ENCODE measurements around the gene TRMT10B. TPM values are rescaled to one million over a fixed set of nuclear protein-coding genes. Genes with fewer than 3 reads are reported as not detected.

The TRMT10B gene
- total and polyA plus RNA-seq, 7 donors, result 1.3 to 7.2 (median 2.9) TPM

DNA sequence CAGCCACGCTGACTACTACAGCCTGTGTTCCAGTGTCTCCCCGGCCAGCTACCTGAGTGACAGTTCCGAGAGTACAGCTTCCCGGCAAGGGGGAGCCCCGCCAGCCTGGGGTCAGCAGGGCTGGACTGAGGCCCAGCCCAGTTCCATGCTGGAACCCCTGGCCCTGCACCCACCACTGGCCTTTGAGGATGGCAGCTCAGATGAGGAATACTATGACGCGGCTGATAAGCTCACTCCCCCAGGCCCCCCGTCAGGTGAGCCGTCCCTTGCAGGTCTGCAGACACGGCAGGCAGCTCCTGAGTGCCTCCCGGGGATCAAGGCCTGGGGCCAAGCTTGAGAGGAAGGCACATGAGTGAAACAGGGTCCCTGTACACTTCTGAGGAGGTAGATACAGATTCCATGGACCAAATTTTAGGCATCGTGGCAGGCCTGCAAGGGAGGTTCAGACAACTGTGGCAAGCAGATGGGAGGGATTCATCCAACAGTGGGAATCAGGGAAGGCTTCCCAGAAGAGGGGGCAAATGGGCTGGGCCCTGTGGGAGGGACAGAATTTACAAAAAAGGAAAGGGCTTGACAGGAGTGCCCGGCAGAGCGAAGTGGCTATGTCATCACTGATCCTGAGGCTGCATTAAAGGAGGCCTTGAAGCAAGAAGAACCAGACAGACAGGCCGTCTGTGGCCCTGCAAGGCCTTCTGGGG is 12.8 kb upstream of the TRMT10B start:
- Histone ChIP-seq H3K4me1 (no peaks in the 10 kb centered on the region), H3K9me3 (no peaks in the 10 kb centered on the region), H3K27me3 (ENCODE audit: insufficient read depth in 3 of 3, low read length in 2 of 3) (no peaks in the 10 kb centered on the region), H3K36me3 (ENCODE audit: insufficient read depth in 1 of 2, low read depth in 1 of 2) (peaks cover 0 to 40% of the 10 kb centered on the region in 2 donors), H3K27ac (no peak overlapping the region), H3K4me3 (no peak overlapping the region)
- TF ChIP-seq, protein P1, sequence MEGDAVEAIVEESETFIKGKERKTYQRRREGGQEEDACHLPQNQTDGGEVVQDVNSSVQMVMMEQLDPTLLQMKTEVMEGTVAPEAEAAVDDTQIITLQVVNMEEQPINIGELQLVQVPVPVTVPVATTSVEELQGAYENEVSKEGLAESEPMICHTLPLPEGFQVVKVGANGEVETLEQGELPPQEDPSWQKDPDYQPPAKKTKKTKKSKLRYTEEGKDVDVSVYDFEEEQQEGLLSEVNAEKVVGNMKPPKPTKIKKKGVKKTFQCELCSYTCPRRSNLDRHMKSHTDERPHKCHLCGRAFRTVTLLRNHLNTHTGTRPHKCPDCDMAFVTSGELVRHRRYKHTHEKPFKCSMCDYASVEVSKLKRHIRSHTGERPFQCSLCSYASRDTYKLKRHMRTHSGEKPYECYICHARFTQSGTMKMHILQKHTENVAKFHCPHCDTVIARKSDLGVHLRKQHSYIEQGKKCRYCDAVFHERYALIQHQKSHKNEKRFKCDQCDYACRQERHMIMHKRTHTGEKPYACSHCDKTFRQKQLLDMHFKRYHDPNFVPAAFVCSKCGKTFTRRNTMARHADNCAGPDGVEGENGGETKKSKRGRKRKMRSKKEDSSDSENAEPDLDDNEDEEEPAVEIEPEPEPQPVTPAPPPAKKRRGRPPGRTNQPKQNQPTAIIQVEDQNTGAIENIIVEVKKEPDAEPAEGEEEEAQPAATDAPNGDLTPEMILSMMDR (IDR thresholded peaks at IDR 0.05), result no peak
- intact Hi-C loops (cut with DNase I), result loop anchor here in 1 of 2 donors (10.0 kb wide), 2 partner anchors 624 to 654 kb away; partner anchors contain the start of gene ALDH1B1
- ATAC-seq (no peak), DNase-seq (no peak)
- WGBS, 3 donors, result 87 to 90% (median 90%) methylated on average over 15 of the region's 15 CpGs

DNA sequence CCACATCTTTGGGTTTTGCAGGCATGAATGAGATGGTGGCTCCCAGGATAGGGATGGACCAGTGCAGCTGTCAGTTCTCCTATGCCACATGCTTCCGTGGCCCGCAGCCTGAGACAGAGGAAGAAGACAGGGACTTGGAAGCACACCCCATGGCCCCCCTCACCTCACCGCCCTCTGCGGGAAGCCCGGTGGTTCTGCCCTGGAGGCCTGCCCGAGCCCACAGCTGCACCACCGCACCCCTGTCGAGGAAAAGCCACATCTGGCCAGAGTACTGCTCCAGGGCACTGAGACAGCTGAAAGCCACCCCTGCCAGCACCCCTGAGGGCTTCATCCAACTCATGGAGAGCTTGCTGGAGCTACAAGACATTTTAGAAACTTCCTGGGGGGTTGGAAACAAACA is 7.6 kb upstream of the TRMT10B start:
- Histone ChIP-seq H3K9me3 (no peaks in the 10 kb centered on the region), H3K4me3 (no peak overlapping the region), H3K4me1 (no peaks in the 10 kb centered on the region), H3K36me3 (ENCODE audit: insufficient read depth in 1 of 2, low read depth in 1 of 2) (peaks cover 0 to 8% of the 10 kb centered on the region in 2 donors), H3K27me3 (ENCODE audit: insufficient read depth in 3 of 3, low read length in 2 of 3) (no peaks in the 10 kb centered on the region), H3K27ac (no peak overlapping the region)
- intact Hi-C loops (cut with DNase I), result loop anchor here (5.0 to 10.0 kb wide), 4 partner anchors 164 to 649 kb away; partner anchors contain the start of gene ALDH1B1 (in 1 of the 2)
- DNase-seq, result no peak
- TF ChIP-seq, protein P1 (IDR thresholded peaks at IDR 0.05), result no peak
- 35 to 46% (median 42%) methylated on average over 8 of the region's 8 CpGs for whole genome bisulfite sequencing, 3 donors
- peak in 3 of 4 donors; percentile 17 to 36 (median 23) for ATAC-seq

DNA sequence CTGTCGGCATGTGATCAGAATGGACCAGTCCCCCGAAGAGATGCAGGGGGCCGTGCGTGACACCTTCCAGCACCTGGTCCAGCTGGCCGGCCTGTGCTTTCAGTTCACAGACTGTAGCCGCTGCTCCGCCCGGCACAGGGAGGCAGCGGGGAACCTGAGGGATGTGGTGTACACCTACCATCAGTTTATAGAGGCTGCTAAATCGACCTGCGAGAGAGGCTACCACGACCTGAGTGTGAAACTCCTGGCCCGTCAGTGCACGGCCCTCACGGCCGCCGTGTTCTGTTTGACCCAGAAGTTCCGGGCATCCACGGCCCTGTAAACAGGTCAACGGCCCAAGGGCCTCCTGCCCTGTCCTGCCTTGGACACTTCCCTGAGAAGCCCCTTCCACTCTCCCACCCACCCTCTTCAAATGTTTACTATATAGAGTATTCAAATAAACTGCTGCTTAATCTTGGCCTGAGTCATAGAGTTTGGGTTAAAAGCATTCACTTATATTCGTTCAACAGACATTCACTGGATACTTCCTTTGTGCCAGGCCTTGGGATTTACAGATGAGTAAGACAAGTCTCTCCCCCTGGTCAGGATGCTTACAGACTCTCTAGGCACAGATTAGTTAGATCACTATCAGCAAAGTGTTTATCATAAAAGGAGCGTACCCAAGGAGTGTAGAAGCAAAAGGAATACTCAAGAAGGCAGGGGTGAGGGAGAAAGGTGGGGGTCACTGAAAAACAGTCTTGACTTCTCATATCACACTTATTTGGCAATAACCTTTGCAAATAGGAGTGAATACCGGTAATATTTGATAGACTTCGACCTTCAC is 6.9 kb upstream of the TRMT10B start:
- 56 to 73% (median 58%) methylated on average over 24 of the region's 24 CpGs for WGBS, 3 donors

DNA sequence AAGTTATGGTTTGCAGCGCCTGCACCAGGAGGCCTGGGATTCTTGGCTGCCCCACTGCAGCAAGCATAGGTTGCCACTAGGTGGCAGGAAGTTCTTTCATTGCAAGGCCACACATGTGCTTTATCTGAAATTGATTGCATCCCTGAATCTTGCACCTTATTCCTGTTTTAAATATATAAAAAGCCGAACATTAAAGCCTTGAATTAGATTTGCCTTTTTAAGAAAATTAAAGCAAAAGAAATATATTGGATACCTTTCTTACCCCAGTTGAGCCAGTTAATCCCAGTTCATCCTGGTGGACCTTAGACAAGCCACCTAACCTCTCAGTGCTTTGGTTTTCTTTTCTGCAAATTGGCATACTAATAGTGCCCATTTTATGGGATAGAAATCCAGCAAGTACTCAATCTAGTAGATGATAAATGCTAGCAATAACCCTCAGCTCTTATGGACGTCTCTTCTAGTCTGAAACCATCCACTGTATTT is 6.3 kb upstream of the TRMT10B start:
- Histone ChIP-seq H3K36me3 (ENCODE audit: insufficient read depth in 1 of 2, low read depth in 1 of 2) (no peaks in the 10 kb centered on the region), H3K27me3 (ENCODE audit: insufficient read depth in 3 of 3, low read length in 2 of 3) (no peaks in the 10 kb centered on the region), H3K27ac (no peak overlapping the region), H3K9me3 (no peaks in the 10 kb centered on the region), H3K4me1 (no peaks in the 10 kb centered on the region), H3K4me3 (no peak overlapping the region)
- WGBS, 3 donors, result 34 to 42% (median 34%) methylated on average over 3 of the region's 3 CpGs
- TF ChIP-seq, protein P1 (IDR thresholded peaks at IDR 0.05), result peak; percentile 89
- intact Hi-C loops (cut with DNase I), result loop anchor here (5.0 to 10.0 kb wide), 4 partner anchors 165 to 647 kb away; partner anchors contain the start of gene ALDH1B1 (in 1 of the 2)
- ATAC-seq (peak; percentile 73 to 92 (median 82)), DNase-seq (peak in 1 of 2 donors; percentile 49)

More for the DNA sequence above, 6.9 kb upstream of the TRMT10B start:
- intact Hi-C loops (cut with DNase I), result loop anchor here (5.0 to 10.0 kb wide), 4 partner anchors 164 to 648 kb away; partner anchors contain the start of gene ALDH1B1 (in 1 of the 2)
- no peaks in the 10 kb centered on the region for H3K9me3 ChIP-seq
- DNase-seq (no peak), ATAC-seq (peak in 3 of 4 donors; percentile 10 to 24 (median 11))
- H3K36me3 ChIP-seq (ENCODE audit: insufficient read depth in 1 of 2, low read depth in 1 of 2), result peaks cover 0 to 4% of the 10 kb centered on the region in 2 donors
- TF ChIP-seq, protein P1 (IDR thresholded peaks at IDR 0.05), result no peak
- no peaks in the 10 kb centered on the region for H3K27me3 ChIP-seq (ENCODE audit: insufficient read depth in 3 of 3, low read length in 2 of 3)
- H3K4me1 ChIP-seq, result no peaks in the 10 kb centered on the region
- H3K27ac ChIP-seq, result no peak overlapping the region
- H3K4me3 ChIP-seq, result no peak overlapping the region

Data from psoas muscle (tissue), 8 donors.